ENCODE data around the gene PDGFA. TPM values are rescaled to one million over a fixed set of nuclear protein-coding genes. Genes with fewer than 3 reads are reported as not detected.

Gene PDGFA
- total RNA-seq, 1 experiment from 2014 or later: 35.8 TPM

DNA sequence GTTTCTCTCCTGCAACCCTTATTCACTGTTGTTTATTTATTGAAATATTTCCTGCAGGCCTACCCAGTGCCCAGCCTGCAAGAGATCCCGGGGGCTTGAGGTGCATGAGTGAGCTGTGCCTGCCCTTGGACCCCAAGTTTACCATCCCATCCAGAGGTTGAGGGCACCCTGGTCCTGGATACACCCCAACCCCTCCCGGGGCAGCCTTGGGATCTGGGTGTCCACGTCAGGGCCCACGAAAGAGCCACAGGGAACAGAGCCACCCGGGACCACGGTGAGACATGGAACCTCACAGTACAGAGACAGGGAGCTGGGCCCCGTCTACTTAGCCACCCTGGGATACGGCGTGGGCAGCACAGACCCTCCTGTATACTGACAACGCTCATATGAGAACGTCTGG lies 28.8 kb upstream of the PDGFA start:
- H3K18ac ChIP-seq (ENCODE audit: insufficient read length, low read depth, low read length): no peak overlapping the region
- H3K9ac ChIP-seq (ENCODE audit: extremely low read depth, insufficient read length, low read length): no peak overlapping the region
- H3K56ac ChIP-seq (ENCODE audit: insufficient read length, low read depth, low read length): no peak overlapping the region
- H3K27ac ChIP-seq (ENCODE audit: insufficient read length, low read depth, low read length): no peak overlapping the region
- no peak overlapping the region for H2AFZ ChIP-seq (ENCODE audit: low read length)
- no peaks in the 10 kb centered on the region for H3K79me2 ChIP-seq (ENCODE audit: insufficient read depth, low read length)
- H2BK20ac ChIP-seq (ENCODE audit: low read depth, low read length, poor library complexity, severe bottlenecking): no peak overlapping the region
- H3K14ac ChIP-seq (ENCODE audit: insufficient read depth, low read length): no peak overlapping the region
- H3K4ac ChIP-seq (ENCODE audit: low read depth, low read length): no peak overlapping the region
- H3K27me3 ChIP-seq (ENCODE audit: insufficient read depth, low read length): no peaks in the 10 kb centered on the region
- Mint-ChIP-seq H3K4me1 (no peaks in the 10 kb centered on the region), H3K36me3 (ENCODE audit: insufficient read depth in 1 of 3, low read depth in 3 of 3) (peaks cover 0 to 4% (median 0%) of the 10 kb centered on the region in 3 experiments; a peak in 2 of 7 replicates), H3K27ac (no peak overlapping the region), H3K9me3 (no peaks in the 10 kb centered on the region), H3K4me3 (no peak overlapping the region), H3K27me3 (ENCODE audit: low read depth) (no peaks in the 10 kb centered on the region)
- no peak overlapping the region for H3K23ac ChIP-seq (ENCODE audit: insufficient read length, low read depth, low read length)
- DNase-seq: no peak
- no peaks in the 10 kb centered on the region for H3K23me2 ChIP-seq (ENCODE audit: insufficient read length, low read depth, low read length, poor library complexity, severe bottlenecking)
- no peaks in the 10 kb centered on the region for H3K9me3 ChIP-seq (ENCODE audit: control insufficient read depth, low read depth, low read length)
- H3T11ph ChIP-seq (ENCODE audit: low read length): no peak overlapping the region
- no peaks in the 10 kb centered on the region for H3K79me1 ChIP-seq (ENCODE audit: insufficient read depth, low read depth, low read length, poor library complexity, severe bottlenecking)
- no peak overlapping the region for H2BK5ac ChIP-seq (ENCODE audit: insufficient read length, low read length)
- no peaks in the 10 kb centered on the region for H3K4me1 ChIP-seq (ENCODE audit: insufficient read depth, low read length)
- TF ChIP-seq, protein P1, sequence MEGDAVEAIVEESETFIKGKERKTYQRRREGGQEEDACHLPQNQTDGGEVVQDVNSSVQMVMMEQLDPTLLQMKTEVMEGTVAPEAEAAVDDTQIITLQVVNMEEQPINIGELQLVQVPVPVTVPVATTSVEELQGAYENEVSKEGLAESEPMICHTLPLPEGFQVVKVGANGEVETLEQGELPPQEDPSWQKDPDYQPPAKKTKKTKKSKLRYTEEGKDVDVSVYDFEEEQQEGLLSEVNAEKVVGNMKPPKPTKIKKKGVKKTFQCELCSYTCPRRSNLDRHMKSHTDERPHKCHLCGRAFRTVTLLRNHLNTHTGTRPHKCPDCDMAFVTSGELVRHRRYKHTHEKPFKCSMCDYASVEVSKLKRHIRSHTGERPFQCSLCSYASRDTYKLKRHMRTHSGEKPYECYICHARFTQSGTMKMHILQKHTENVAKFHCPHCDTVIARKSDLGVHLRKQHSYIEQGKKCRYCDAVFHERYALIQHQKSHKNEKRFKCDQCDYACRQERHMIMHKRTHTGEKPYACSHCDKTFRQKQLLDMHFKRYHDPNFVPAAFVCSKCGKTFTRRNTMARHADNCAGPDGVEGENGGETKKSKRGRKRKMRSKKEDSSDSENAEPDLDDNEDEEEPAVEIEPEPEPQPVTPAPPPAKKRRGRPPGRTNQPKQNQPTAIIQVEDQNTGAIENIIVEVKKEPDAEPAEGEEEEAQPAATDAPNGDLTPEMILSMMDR (conservative IDR thresholded peaks at IDR 0.05): no peak
- H2BK15ac ChIP-seq (ENCODE audit: low read depth, low read length): no peak overlapping the region
- no peak overlapping the region for H2BK12ac ChIP-seq (ENCODE audit: insufficient read length, low read depth, low read length)
- no peak overlapping the region for H4K5ac ChIP-seq (ENCODE audit: insufficient read length, low read depth, low read length)
- WGBS (ENCODE audit: extremely low coverage, insufficient read length, low lambda C conversion rate): no CpG with 5 or more reads among the region's 11 CpGs
- no peak overlapping the region for H3K4me2 ChIP-seq (ENCODE audit: insufficient read depth, insufficient read length, low read length)
- no peak overlapping the region for H2BK120ac ChIP-seq (ENCODE audit: low read depth, low read length, poor library complexity, severe bottlenecking)
- no peak overlapping the region for H4K8ac ChIP-seq (replicated peaks; ENCODE audit: insufficient read length, low read depth, low read length)
- no peak overlapping the region for H2AK5ac ChIP-seq (ENCODE audit: insufficient read length, low read length)
- H4K20me1 ChIP-seq (ENCODE audit: control insufficient read depth, insufficient read depth, insufficient read length): no peaks in the 10 kb centered on the region
- no peak overlapping the region for H4K91ac ChIP-seq (ENCODE audit: insufficient read length, low read depth, low read length)

All from H9 (cell line).